SHP77 (cell line): ENCODE measurements around the gene ST6GAL2.

Experiments used
- DNase-seq, 2 experiments: peaks; one replicate each; lab custom pipeline; 2025; lab: John Stamatoyannopoulos, UW

Gene ST6GAL2

GRCh38 chr2:106828119-106828518 is 57.8 kb downstream of the ST6GAL2 start:
- no peak for DNase-seq

GRCh38 chr2:106827158-106827557 is 58.8 kb downstream of the ST6GAL2 start:
- DNase-seq: no peak

- no peak for DNase-seq
These were observed 60.8 kb downstream of the ST6GAL2 start for GRCh38 chr2:106825161-106825560.

DNA sequence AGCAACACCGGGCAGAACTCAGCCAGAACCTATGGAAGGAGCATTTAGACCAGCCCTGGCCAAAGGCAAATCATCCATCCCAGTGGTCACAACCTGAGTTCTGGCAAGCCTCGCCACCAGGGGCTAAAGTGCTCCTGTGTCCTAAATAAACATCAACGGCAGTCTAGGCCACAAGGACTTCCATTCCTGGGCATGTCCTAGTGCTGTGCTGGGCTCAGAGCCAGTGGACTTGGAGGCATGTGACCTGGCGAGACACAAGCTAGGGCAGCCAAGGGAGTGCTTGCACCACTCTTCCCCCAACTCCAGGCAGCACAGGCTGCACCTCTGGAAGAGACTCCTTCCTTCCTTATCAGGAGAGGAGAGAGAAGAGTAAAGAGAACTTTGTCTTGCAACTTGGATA is 69.0 kb downstream of the ST6GAL2 start:
- no peak for DNase-seq

GRCh38 chr2:106812841-106813240 is 73.1 kb downstream of the ST6GAL2 start:
- no peak for DNase-seq

DNA sequence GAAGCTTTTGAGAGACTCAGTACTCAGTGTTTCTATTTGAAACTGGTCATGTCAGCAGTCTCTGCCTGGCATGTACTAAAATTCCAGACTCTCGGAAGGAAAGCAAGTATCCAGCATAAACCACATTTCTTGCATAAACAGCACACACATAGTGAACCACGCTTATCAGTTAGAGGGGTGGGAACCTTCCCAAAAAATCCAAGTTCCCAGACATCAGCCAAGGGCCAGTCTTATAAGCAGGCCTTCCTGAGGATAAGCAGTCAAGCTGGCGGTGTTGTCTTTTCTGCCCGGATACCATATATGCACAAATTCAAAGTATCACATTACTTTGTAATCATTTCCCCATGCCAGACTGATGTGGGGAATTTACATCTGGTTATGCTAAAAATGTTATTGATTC is 73.6 kb downstream of the ST6GAL2 start:
- no peak for DNase-seq

DNA sequence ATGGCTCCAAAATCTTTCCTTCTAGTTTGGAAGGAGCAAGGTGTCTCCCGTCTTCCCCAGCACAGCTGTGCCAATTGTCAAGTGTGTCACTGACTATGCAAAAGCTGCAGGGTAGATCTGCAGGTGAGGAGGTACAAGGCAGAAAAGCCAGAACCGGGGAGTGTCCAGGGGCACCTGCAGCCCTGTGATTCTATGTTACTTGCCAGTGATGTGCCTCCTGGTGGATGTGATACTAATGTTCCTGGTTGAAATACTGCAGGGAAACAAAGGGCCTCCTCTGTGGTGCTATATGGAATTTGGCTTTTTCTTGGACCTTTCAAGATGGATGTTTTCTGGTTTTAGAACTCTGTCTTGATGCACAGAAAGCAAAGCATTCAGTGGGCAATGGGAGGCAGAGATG is 80.3 kb downstream of the ST6GAL2 start:
- DNase-seq: no peak

- DNase-seq: no peak
These were observed 81.8 kb downstream of the ST6GAL2 start for GRCh38 chr2:106804161-106804560.

- DNase-seq: no peak
These were observed 84.9 kb downstream of the ST6GAL2 start for GRCh38 chr2:106800976-106801655.

- DNase-seq: no peak
These were observed 85.8 kb downstream of the ST6GAL2 start for GRCh38 chr2:106800180-106800579.

DNA sequence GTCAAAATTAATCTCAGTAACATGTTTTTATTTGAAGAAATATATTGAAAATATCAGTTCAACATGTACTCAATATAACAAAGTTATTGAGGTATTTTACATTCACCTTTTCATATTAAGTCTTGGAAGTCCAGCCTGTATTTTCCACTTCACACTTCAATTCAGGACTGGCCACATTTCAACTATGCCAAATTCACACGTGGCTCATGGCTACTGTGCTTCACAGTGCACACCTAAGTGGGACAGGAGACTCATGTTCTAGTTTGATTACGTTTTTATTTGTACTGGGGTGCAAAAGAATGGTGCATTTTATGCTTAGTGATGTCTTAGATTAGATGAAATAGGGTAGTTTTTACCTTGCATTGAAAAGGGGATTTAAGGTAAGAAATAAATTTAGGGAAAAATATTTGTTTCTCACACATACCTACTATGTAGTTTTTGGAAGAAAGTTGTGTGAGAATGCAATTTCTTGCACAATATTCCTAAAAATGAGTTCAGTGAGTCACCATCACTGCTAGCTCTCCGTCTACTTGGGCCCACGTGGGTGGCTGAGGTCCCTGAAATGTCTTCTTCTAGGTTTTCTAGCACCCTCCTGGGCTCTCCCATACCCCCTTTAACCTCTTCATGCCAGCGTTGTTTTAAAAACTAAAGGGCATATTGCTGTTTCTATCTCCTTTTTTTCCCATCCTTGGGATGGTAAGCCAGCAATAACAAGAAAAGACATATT is 87.0 kb downstream of the ST6GAL2 start:
- DNase-seq: no peak

GRCh38 chr2:106797494-106797893 is 88.5 kb downstream of the ST6GAL2 start:
- no peak for DNase-seq

- no peak for DNase-seq
These were observed 93.3 kb downstream of the ST6GAL2 start for GRCh38 chr2:106792671-106793070.

- DNase-seq: peak in 1 of 2 experiments; percentile 0
These were observed 96.8 kb downstream of the ST6GAL2 start for GRCh38 chr2:106789185-106789584.

- no peak for DNase-seq
These were observed 103.3 kb downstream of the ST6GAL2 start for GRCh38 chr2:106782681-106783080.

- DNase-seq: no peak
These were observed 104.8 kb downstream of the ST6GAL2 start for GRCh38 chr2:106781196-106781595.

GRCh38 chr2:106771811-106772210 is 114.2 kb downstream of the ST6GAL2 start:
- DNase-seq: no peak

GRCh38 chr2:106770986-106771385 is 115.0 kb downstream of the ST6GAL2 start:
- DNase-seq: no peak

DNA sequence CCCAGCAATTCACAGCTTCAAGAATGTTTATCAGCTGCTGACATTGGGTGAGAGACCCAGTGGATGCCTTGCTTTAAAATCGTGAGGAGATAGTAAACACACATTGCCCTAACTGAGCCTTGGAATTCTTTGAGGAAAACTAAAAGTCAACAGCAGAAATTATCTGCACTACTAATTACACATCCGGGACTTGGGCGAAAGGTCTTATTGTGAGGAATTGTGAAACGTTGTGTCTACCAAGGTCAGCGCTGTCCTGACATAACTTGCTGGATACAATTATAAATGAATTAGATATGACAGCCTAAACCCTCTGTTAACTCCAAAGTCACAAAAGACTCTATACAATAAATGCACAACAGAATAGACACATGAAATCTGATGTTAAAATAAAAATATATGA is 121.4 kb downstream of the ST6GAL2 start:
- no peak for DNase-seq

GRCh38 chr2:106759966-106760365 is 126.0 kb downstream of the ST6GAL2 start:
- DNase-seq: no peak

DNA sequence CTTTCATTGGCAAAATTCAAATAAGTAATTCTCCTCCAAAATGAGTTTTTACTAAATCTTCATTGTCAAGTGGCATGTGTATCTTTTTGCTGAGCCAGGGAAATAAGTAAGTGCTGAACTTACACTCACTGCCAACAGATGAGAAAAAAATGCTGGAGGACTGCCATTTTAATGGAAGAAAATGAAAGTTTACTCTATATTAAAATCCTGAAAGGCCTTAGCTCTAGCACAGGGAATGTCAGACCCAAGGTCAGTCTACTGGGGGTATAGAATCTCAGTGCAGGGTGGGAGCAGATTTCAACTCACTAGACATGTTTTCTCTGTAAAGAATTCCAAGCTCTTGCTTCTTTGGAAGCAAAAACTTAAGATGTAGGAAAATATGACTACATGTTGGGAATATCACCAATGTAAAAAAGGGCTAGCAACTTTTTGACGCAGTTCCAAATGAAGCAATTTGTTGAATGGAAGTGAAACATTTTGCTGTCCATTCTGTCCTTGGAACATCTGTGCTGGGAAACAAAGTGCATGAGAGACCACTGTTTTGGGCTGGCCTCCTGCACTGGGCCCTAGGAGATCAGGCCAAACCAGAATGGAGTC is 127.0 kb downstream of the ST6GAL2 start:
- no peak for DNase-seq
